Mesodermal cell (in vitro differentiated cells): ENCODE data around the gene LAMTOR5.

ENCODE experiments used
- H3K27ac ChIP-seq: 2 replicates; pipeline ENCODE4 v1.7.0; 2013; ENCODE audit warnings: mild to moderate bottlenecking, low read depth, low read length, moderate library complexity; ENCODE audit not compliant: severe bottlenecking
- H3K36me3 ChIP-seq: 2 replicates; pipeline ENCODE4 v1.7.1; 2013; ENCODE audit warnings: mild to moderate bottlenecking, low read length, moderate library complexity; ENCODE audit not compliant: control insufficient read depth, insufficient read depth
- H3K4me1 ChIP-seq: one replicate; pipeline ENCODE4 v1.7.1; 2013; ENCODE audit warnings: mild to moderate bottlenecking, low read length; ENCODE audit not compliant: insufficient read depth, control insufficient read depth, poor library complexity, severe bottlenecking
- H3K4me3 ChIP-seq: 2 replicates; pipeline ENCODE4 v1.7.0; 2013; ENCODE audit warnings: low read length, control low read depth, mild to moderate bottlenecking; ENCODE audit not compliant: insufficient read depth, poor library complexity, severe bottlenecking; ENCODE audit errors: extremely low read depth
- H3K9me3 ChIP-seq: 2 replicates; pipeline ENCODE4 v1.7.1; 2013; ENCODE audit warnings: mild to moderate bottlenecking, low read length, moderate library complexity; ENCODE audit not compliant: control insufficient read depth
- WGBS, 2 experiments: methylation state at CpG; one replicate each; pipeline ENCODE4 v1.1.5; 2013; ENCODE audit warnings: missing lambda C conversion rate in 2 of 2; ENCODE audit not compliant: insufficient coverage in 2 of 2; 5-methylcytosine and 5-hydroxymethylcytosine counted together

The LAMTOR5 gene

DNA sequence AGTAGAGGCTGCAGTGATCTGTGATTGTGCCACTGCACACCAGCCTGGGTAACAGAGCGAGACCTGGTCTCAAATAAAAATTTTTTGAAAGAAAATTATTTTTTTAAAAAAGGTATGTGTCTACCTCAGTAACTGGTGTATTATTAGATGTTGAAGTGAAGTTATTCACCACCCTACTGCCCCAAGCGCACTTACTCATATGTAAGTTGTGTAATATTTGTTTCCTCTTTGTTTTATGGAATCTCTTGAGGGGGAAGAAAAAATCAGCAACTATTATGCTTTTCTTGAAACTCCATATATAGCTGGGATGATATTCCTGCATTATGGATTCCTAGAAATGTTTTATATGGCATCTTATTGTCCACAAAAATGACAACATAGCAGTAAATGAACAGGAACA is 47.1 kb downstream of the LAMTOR5 start:
- no CpG with 5 or more reads among the region's 2 CpGs for WGBS, 2 experiments
- no peak overlapping the region for H3K27ac ChIP-seq
- H3K9me3 ChIP-seq = no peaks in the 10 kb centered on the region
- no peak overlapping the region for H3K4me3 ChIP-seq
- H3K36me3 ChIP-seq = peaks cover 54% of the 10 kb centered on the region
- H3K4me1 ChIP-seq = no peaks in the 10 kb centered on the region

DNA sequence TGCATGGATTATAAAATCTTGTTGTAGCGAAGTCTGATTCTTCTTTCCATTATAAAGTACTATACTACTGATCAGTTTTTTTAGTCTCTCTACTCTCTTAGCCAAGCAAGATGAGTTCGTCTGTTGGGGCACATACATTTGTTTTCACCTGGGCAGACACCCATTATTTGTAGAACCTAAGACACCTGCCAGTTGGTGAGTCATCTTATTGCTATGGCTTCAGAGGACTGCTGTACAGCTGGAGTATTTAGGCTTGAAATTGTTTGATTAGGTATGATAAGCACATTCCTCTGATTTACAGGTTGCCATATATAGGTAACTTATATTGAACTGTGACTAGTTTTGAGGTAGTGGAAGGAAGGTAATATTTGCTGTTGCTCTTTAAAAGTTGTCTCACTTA is 51.1 kb downstream of the LAMTOR5 start:
- 100% methylated on average over 1 of the region's 2 CpGs for WGBS, 2 experiments
- H3K27ac ChIP-seq = no peak overlapping the region
- H3K4me1 ChIP-seq = no peaks in the 10 kb centered on the region
- no peak overlapping the region for H3K4me3 ChIP-seq
- peaks cover 29% of the 10 kb centered on the region for H3K36me3 ChIP-seq
- no peaks in the 10 kb centered on the region for H3K9me3 ChIP-seq

GRCh38 chr1:110355321-110355720 is 52.2 kb downstream of the LAMTOR5 start:
- no peak overlapping the region for H3K27ac ChIP-seq
- H3K9me3 ChIP-seq = no peaks in the 10 kb centered on the region
- no peak overlapping the region for H3K4me3 ChIP-seq
- no peaks in the 10 kb centered on the region for H3K4me1 ChIP-seq
- peaks cover 35% of the 10 kb centered on the region for H3K36me3 ChIP-seq
- no CpG with 5 or more reads among the region's 1 CpG for WGBS, 2 experiments
